ENCODE results near the gene CKB. TPM values are rescaled to one million over a fixed set of nuclear protein-coding genes. Genes with fewer than 3 reads are reported as not detected.

CKB gene
- total RNA-seq (2013) = 4.3 TPM
- polyA plus RNA-seq (10 to 100 TPM in 1 of 3 donors, 1 to 10 TPM in 1, under 1 TPM in 1; 0.76 to 12.5 (median 2.7) TPM), polyA minus RNA-seq (7.3 and 13.6 TPM in 2 replicates), total RNA-seq (1.3 to 32.3 (median 3.1) reads per million in 11 experiments)

- Mint-ChIP-seq H3K27ac (peak within 1 kb of the TSS in 1 of 7 donors; percentile 12), H3K4me3 (peak within 1 kb of the TSS; percentile 75 to 83), H3K4me1 (peaks cover 38% of the 10 kb centered on the region), H3K36me3 (peaks cover 0 to 9% of the 10 kb centered on the region in 2 donors), H3K27me3 (ENCODE audit: low read depth in 3 of 3) (peaks cover 43 to 56% (median 45%) of the 10 kb centered on the region in 3 donors), H3K9me3 (peaks cover 0 to 16% (median 6%) of the 10 kb centered on the region in 7 donors)
- Histone ChIP-seq H3K36me3 (replicated peaks in 1 of 2; ENCODE audit: control insufficient read depth in 1 of 2, insufficient read depth in 2 of 2, low read length in 2 of 2) (no peaks in the 10 kb centered on the region), H3K4me1 (ENCODE audit: control insufficient read depth in 1 of 2, insufficient read depth in 2 of 2, low read length in 2 of 2) (peaks cover 36 to 62% of the 10 kb centered on the region in 2 donors), H4K20me1 (ENCODE audit: insufficient read depth, low read length) (peaks cover 18% of the 10 kb centered on the region), H3K27ac (ENCODE audit: low read depth in 1 of 2, low read length in 2 of 2) (no peak within 1 kb of the TSS), H3K4me2 (replicated peaks; ENCODE audit: extremely low read depth, low read length, poor library complexity, severe bottlenecking) (peak within 1 kb of the TSS; percentile 78), H3K79me2 (ENCODE audit: insufficient read depth, low read length) (no peaks in the 10 kb centered on the region), H3K9ac (ENCODE audit: insufficient read depth, low read length, poor library complexity, severe bottlenecking) (peak within 1 kb of the TSS; percentile 27), H3K9me3 (replicated peaks in 1 of 2; ENCODE audit: control insufficient read depth in 1 of 2, insufficient read depth in 1 of 2, low read length in 2 of 2) (peaks cover 6 to 9% of the 10 kb centered on the region in 2 donors), H3K4me3 (replicated peaks in 1 of 3; ENCODE audit: low read depth in 2 of 3, low read length in 3 of 3) (peak within 1 kb of the TSS; percentile 17 to 69 (median 32)), H3K27me3 (ENCODE audit: control insufficient read depth in 2 of 2, insufficient read depth in 2 of 2, low read length in 2 of 2) (peaks cover 20 to 41% of the 10 kb centered on the region in 2 donors), H2AFZ (ENCODE audit: insufficient read depth, low read depth, low read length, poor library complexity, severe bottlenecking) (peak within 1 kb of the TSS; percentile 72)
- WGBS (ENCODE audit: insufficient coverage) = 6% methylated on average over 104 of the region's 107 CpGs
- DNase-seq = peak in 1 of 3 donors; percentile 34
- TF ChIP-seq, protein P1, sequence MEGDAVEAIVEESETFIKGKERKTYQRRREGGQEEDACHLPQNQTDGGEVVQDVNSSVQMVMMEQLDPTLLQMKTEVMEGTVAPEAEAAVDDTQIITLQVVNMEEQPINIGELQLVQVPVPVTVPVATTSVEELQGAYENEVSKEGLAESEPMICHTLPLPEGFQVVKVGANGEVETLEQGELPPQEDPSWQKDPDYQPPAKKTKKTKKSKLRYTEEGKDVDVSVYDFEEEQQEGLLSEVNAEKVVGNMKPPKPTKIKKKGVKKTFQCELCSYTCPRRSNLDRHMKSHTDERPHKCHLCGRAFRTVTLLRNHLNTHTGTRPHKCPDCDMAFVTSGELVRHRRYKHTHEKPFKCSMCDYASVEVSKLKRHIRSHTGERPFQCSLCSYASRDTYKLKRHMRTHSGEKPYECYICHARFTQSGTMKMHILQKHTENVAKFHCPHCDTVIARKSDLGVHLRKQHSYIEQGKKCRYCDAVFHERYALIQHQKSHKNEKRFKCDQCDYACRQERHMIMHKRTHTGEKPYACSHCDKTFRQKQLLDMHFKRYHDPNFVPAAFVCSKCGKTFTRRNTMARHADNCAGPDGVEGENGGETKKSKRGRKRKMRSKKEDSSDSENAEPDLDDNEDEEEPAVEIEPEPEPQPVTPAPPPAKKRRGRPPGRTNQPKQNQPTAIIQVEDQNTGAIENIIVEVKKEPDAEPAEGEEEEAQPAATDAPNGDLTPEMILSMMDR (IDR thresholded peaks at IDR 0.05) = no peak
- intact Hi-C loops (cut with micrococcal nuclease) = loop anchor here in 1 of 2 donors (5.0 to 10.0 kb wide), 2 partner anchors 39 to 188 kb away; partner anchors contain the start of genes BAG5, COA8 and EIF5
These were observed at the start of gene CKB for GRCh38 chr14:103522649-103523574. Gene CKB, minus strand, starts transcription at chr14:103522830. Its CDS starts 337 bp downstream, at chr14:103522493.

- Mint-ChIP-seq H3K9me3 (no peaks in the 10 kb centered on the region), H3K36me3 (peaks cover 15 to 36% of the 10 kb centered on the region in 2 donors), H3K4me3 (no peak overlapping the region), H3K27me3 (ENCODE audit: low read depth in 3 of 3) (no peaks in the 10 kb centered on the region), H3K27ac (no peak overlapping the region), H3K4me1 (peaks cover 3% of the 10 kb centered on the region)
- Histone ChIP-seq H4K20me1 (ENCODE audit: insufficient read depth, low read length) (peaks cover 58% of the 10 kb centered on the region), H3K4me1 (ENCODE audit: control insufficient read depth in 1 of 2, insufficient read depth in 2 of 2, low read length in 2 of 2) (no peaks in the 10 kb centered on the region), H3K9me3 (replicated peaks in 1 of 2; ENCODE audit: control insufficient read depth in 1 of 2, insufficient read depth in 1 of 2, low read length in 2 of 2) (no peaks in the 10 kb centered on the region), H3K27me3 (ENCODE audit: control insufficient read depth in 2 of 2, insufficient read depth in 2 of 2, low read length in 2 of 2) (no peaks in the 10 kb centered on the region), H3K4me3 (replicated peaks in 1 of 3; ENCODE audit: low read depth in 2 of 3, low read length in 3 of 3) (no peak overlapping the region), H3K79me2 (ENCODE audit: insufficient read depth, low read length) (peaks cover 55% of the 10 kb centered on the region), H3K27ac (ENCODE audit: low read depth in 1 of 2, low read length in 2 of 2) (no peak overlapping the region), H3K36me3 (replicated peaks in 1 of 2; ENCODE audit: control insufficient read depth in 1 of 2, insufficient read depth in 2 of 2, low read length in 2 of 2) (peaks cover 14 to 28% of the 10 kb centered on the region in 2 donors), H3K9ac (ENCODE audit: insufficient read depth, low read length, poor library complexity, severe bottlenecking) (no peak overlapping the region), H2AFZ (ENCODE audit: insufficient read depth, low read depth, low read length, poor library complexity, severe bottlenecking) (no peak overlapping the region), H3K4me2 (replicated peaks; ENCODE audit: extremely low read depth, low read length, poor library complexity, severe bottlenecking) (no peak overlapping the region)
- WGBS (ENCODE audit: insufficient coverage) = 96% methylated on average over 3 of the region's 11 CpGs
- DNase-seq = no peak
- TF ChIP-seq, protein P1 (IDR thresholded peaks at IDR 0.05) = no peak
- intact Hi-C loops (cut with micrococcal nuclease) = no loop called here
These were observed 46.8 kb upstream of the CKB start for GRCh38 chr14:103569408-103569807.
